Measurements from ENCODE around the gene FXYD2. TPM values are rescaled to one million over a fixed set of nuclear protein-coding genes. Genes with fewer than 3 reads are reported as not detected.

The FXYD2 gene
- total and polyA plus RNA-seq, 2 of the 13 experiments (the other 11 are each of a cell fraction or from before 2014, with no cell fraction given): 45.9 to 106 TPM

- FAIRE-seq: no peak
- BruUV-seq (replicated peaks): no TSS peak
- no peak overlapping the region for H2AFZ ChIP-seq (ENCODE audit: low read length)
- no peaks in the 10 kb centered on the region for H4K20me1 ChIP-seq (ENCODE audit: insufficient read depth, low read length)
- no peak overlapping the region for H3K4me3 ChIP-seq (replicated peaks in 1 of 3; ENCODE audit: insufficient read depth in 1 of 3, low read depth in 2 of 3, low read length in 3 of 3)
- H3K27me3 ChIP-seq (ENCODE audit: control insufficient read depth in 1 of 2, insufficient read depth in 2 of 2, low read length in 2 of 2): peaks cover 2 to 5% of the 10 kb centered on the region in 2 experiments; a peak in 2 of 5 replicates
- POLR2A ChIA-PET: no interaction called here
- 24% methylated on average over 3 of the region's 3 CpGs for WGBS (ENCODE audit: low lambda C conversion rate)
- DNase-seq (ENCODE audit: low spot score): no peak
- no peaks in the 10 kb centered on the region for H3K36me3 ChIP-seq (replicated peaks in 1 of 2; ENCODE audit: control insufficient read depth in 1 of 2, insufficient read depth in 2 of 2, low read length in 2 of 2)
- H3K9me3 ChIP-seq (ENCODE audit: low read length): no peaks in the 10 kb centered on the region
- intact Hi-C loops (cut with micrococcal nuclease; ENCODE audit: unreplicated experiment) (no loop called here), in situ Hi-C loops (cut with HindIII; ENCODE audit: extremely low pct_ligation_motif_present, low pct_unique_long_range_greater_than_20kb) (no loop called here)
- no peaks in the 10 kb centered on the region for H3K79me2 ChIP-seq (ENCODE audit: insufficient read depth, low read length)
- ATAC-seq: no peak
- no peak overlapping the region for H3K9ac ChIP-seq (ENCODE audit: insufficient read depth, low read depth, low read length)
- CTCF ChIA-PET (ENCODE audit: low intra/inter-chr PET ratio, low total read pairs): no interaction called here
- H3K4me1 ChIP-seq (ENCODE audit: insufficient read depth, low read length): peaks cover 12% of the 10 kb centered on the region
- H3K4me2 ChIP-seq (ENCODE audit: low read depth, low read length): no peak overlapping the region
- H3K27ac ChIP-seq (ENCODE audit: extremely low read length, insufficient read depth, low read length): no peak overlapping the region
- no peak for TF ChIP-seq ZHX2 (IDR thresholded peaks at IDR 0.05; ENCODE audit: low read depth)
- no peak for TF ChIP-seq ZHX2 (CRISPR knock-in tag; IDR thresholded peaks at IDR 0.05; ENCODE audit: borderline replicate concordance)
- TF ChIP-seq KLF6 (CRISPR knock-in tag; IDR thresholded peaks at IDR 0.05): no peak
- no peak for TF ChIP-seq PATZ1 (CRISPR knock-in tag; IDR thresholded peaks at IDR 0.05)
- no peak for TF ChIP-seq REST (IDR thresholded peaks at IDR 0.05; ENCODE audit: borderline replicate concordance in 1 of 2, low read depth in 1 of 2, low read length in 2 of 2)
- TF ChIP-seq CCDC6 (CRISPR knock-in tag; IDR thresholded peaks at IDR 0.05): no peak
- TF ChIP-seq ZNF605 (CRISPR knock-in tag; IDR thresholded peaks at IDR 0.05): no peak
- no peak for TF ChIP-seq MYC (CRISPR knock-in tag; IDR thresholded peaks at IDR 0.05; ENCODE audit: borderline replicate concordance)
- TF ChIP-seq POGK (CRISPR knock-in tag; conservative IDR thresholded peaks at IDR 0.05): no peak
- TF ChIP-seq NONO (IDR thresholded peaks at IDR 0.05): no peak
- TF ChIP-seq NONO (CRISPR knock-in tag; conservative IDR thresholded peaks at IDR 0.05): no peak
- TF ChIP-seq NFE2L2 (IDR thresholded peaks at IDR 0.05; ENCODE audit: low read length): no peak
Measured at GRCh38 chr11:117790279-117790678, 34.3 kb downstream of the FXYD2 start.

All from HepG2 (cell line).